GM11168 (cell line): ENCODE results near the gene PYGO1.
"Not testable (repeated sequence)": the region's sequence is repeated elsewhere in the genome, so short reads cannot be mapped to it uniquely, and the experiment has no call there.

Experiments used
- in situ Hi-C: fragments of 300-500 bp; cut with MboI; formaldehyde crosslinking; loops from one replicate; pipeline ENCODE4 v1.12.0; 2022; ENCODE audit warnings: low sequenced_read_pairs; ENCODE audit not compliant: unreplicated experiment

The PYGO1 gene

DNA sequence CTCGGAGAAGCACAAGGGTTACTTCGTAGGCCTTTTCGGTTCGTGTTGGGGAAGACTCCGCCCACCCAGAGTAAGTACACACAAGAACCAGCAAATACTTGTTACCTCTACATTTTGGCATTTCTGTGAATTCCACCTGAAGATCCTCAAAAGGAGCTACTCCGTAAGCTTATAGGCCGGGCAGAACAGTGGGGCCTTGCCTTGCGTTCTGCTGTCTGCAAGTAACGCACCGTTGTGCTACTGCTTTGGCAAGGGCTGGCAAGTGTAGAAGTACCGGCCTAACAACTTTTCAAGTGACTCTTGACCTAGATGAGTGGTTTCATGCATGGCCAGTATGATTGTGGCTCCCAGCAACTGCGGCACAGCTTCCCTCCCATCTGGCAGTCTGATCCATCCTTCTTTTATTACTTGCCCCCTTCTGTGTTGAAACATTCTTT, 73.7 kb downstream of the PYGO1 start:
- in situ Hi-C loops = no loop called here

DNA sequence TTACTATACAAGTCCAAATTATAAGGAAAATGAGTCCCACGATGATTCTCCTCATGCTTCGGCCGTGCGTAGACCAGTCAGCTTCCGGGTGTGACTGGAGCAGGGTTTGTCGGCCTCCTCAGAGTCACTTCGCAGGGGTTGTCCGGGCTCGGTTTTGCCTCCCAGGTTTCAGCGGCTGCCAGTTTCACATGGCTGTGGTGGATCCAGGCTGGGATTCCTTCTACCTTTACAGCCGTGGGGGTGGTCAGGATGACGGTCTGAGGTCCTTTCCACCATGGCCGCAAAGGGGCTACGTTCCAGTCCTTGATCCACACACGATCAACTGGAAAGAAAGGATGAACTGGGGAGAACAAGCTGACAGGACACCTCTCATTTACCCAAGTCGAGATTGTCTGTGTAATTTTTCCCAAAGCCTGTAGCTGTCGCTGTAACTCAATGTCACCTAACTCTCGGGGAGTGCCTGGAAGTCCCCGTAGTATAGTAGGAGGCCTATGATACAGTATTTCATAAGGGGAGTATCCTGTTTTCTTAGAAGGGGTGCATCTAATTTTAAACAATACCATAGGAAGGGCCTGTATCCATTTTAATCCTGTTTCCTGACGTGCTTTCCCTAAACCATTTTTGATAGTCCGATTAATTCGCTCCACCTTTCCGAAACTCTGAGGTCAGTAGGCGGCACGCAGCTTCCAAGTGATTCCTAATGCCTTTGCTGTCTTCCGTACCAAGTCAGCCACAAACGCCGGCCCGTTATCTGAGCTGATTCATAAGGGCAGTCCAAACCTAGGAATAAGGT, 74.3 kb downstream of the PYGO1 start:
- in situ Hi-C loops = not testable (repeated sequence)

DNA sequence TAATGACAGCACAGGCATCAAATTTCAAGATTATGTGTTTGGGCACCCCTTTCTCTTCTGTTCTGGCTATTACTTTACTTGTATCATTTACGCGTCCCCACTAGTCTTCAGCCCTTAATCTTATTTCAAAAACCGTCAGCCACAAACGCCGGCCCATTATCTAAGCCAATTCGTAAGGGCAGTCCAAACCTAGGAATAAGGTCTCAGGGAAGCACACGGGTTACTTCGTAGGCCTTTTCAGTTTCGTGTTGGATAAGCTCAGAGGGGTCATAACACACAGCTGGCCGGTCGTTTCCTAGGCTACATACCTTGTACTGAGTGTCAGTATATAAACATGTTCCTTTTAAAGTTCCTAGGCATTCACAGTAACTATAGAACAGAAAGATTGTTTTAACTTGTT, 75.0 kb downstream of the PYGO1 start:
- in situ Hi-C loops = no loop called here

DNA sequence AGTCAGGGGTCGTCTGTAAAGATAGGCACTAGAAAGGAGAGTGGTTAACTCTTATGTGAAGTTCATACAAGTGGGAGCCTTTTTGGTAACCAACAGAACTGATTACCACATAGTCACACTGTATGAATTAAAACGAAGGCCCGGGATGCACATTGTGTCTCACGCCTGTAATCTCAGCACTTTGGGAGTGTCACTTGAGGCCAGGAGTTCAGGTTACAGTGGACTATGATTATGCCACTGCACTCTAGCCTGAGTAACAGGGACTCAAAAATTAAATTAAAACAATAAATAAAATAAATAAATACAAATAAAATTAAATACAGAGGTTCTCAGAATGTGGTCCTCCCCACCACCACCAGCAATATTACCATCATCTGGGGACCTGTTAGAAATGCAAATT, 80.6 kb downstream of the PYGO1 start:
- in situ Hi-C loops = no loop called here

DNA sequence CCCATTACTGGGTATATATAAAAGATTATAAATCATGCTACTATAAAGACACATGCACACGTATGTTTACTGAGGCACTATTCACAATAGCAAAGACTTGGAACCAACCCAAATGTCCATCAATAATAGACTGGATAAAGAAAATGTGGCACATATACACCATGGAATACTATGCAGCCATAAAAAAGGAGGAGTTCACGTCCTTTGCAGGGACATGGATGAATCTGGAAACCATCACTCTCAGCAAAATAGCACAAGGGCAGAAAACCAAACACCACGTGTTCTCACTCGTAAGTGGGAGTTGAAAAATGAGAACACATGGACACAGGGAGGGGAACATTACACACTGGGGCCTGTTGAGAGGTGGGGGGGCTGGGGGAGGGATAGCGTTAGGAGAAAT, 82.7 kb downstream of the PYGO1 start:
- in situ Hi-C loops = not testable (repeated sequence)

DNA sequence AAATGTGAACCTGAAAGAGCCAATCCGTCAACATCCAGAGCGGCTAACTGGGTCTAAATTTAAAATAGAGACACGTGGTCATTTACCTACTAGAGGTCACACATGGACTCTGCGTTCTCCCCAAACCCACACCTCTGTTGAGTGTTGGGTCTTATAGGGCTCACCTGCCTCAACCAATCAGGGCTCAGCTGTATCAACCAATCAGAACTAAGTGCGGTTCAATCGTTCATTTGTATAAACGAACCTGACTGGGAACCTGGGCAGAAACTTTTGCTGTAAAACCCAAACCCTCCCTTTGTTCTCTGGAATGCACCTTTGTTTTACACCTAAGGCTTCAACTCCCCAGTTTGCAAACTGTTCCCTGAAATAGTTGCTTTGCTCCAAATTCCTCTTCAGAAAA, 89.0 kb downstream of the PYGO1 start:
- in situ Hi-C loops = no loop called here

DNA sequence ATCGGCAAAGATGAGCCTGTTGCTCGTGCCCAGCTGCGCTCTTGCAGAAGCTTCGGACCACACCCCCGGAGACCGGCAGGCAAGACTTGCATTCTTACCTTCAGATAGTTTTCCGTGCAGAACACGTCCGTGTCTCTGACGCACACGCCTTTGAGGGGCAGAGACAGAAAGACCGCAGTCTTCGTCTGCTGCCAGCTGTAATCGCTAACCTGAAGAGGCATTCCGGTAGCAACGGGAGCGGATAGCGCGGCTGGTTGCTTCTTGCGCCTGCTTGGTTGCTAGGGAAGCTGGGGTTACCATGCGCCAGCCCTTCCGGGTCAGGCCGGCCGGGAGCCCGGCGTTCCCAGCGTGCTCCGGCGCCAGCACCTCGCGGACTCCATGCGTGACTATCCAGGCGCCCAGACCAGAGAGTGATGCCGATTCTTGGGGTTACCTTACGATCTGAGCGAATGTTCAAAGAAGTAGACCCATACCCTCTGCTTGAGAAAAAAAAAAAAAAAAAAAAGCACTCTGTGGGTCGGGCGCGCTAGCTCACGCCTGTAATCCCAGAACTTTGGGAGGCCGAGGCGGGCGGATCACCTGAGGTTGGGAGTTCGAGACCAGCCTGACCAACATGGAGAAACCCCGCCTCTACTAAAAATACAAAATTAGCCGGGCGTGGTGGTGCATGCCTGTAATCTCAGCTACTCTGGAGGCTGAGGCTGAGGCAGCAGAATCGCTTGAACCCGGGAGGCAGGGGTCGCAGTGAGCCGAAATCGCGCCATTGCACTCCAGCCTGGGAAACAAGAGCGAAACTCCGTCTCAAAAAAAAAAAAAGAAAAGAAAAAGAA, 89.8 kb downstream of the PYGO1 start:
- in situ Hi-C loops = not testable (repeated sequence)

DNA sequence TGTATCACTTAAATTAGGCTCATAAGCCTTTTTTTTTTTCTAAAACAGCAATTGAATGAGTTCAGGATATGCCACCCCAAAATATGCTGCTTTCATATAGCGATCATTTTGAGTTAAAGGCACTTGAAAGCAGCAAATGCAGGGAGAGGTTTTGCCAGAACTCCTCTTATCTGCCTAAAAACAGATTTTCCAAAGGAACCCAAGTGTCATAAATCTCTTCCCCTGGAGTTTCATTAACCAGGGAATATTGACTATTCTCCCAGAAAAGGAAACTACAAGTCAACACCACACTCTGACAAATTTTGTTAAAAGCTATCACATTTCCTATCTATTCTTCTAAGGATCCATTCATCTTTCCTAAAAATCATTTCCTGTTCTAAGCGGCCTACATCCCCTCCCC, 91.4 kb downstream of the PYGO1 start:
- in situ Hi-C loops = no loop called here

DNA sequence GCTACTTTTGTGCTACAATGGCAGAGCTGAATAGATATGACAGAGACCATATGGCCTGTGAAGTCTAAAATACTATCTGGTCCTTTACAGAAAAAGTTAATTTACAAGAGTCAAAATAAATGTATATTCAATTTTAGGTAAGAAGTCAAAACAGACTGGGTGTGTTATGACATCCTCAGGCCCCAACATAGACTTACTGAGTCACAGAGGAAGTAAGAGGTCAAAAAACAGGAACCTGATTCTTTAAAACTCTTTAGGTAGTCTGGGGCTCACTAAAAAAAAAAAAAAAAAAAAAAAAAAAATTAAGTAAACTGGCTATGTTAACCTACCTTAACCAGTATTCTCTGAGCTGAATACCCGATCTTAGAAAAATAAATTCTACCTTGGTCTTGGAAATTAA, 93.2 kb downstream of the PYGO1 start:
- in situ Hi-C loops = no loop called here

DNA sequence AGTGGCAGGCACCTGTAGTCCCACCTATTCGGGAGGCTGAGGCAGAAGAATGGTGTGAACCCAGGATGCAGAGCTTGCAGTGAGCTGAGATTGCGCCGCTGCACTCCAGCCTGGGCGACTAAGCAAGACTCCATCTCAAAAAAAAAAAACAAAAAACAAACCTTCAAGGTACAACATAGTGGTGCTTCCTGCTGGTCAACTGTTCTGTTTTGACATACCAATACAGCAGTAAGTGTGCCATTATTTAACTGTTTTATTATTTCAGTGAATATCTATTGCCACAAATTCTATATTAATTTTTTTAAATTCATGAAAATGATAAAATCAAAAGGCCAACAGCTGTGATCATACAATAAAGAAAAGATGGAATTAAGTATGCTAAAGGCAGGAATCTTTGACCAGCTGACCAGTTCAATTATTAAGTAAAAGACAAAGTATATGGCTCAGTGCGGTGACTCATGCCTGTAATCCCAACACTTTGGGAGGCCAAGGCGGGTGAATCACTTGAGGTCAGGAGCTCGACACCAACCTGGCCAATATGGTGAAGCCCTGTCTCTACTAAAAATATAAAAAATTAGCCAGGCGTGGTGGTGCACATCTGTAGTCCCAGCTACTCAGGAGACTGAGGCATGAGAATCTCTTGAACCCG, 99.1 kb downstream of the PYGO1 start:
- in situ Hi-C loops = not testable (repeated sequence)
